ENCODE measurements around the gene EMP3.
"Not testable (repeated sequence)": the region's sequence is repeated elsewhere in the genome, so short reads cannot be mapped to it uniquely, and the experiment has no call there.

EMP3 gene

GRCh38 chr19:48311384-48311783 lies 14.0 kb upstream of the EMP3 start:
- TF ChIP-seq CTCF (IDR thresholded peaks at IDR 0.05; ENCODE audit: low read depth, low read length, missing control alignments): no peak
- no peak overlapping the region for H3K4me3 ChIP-seq (ENCODE audit: low read depth, low read length)
- no peak for DNase-seq (ENCODE audit: low read depth)
- in situ Hi-C loops (cut with HindIII; ENCODE audit: low sequenced_read_pairs): no loop called here

GRCh38 chr19:48315712-48316111 lies 9.6 kb upstream of the EMP3 start:
- no peak overlapping the region for H3K4me3 ChIP-seq (ENCODE audit: low read depth, low read length)
- in situ Hi-C loops (cut with HindIII; ENCODE audit: low sequenced_read_pairs): no loop called here
- no peak for TF ChIP-seq CTCF (IDR thresholded peaks at IDR 0.05; ENCODE audit: low read depth, low read length, missing control alignments)
- DNase-seq (ENCODE audit: low read depth): no peak

GRCh38 chr19:48317708-48317960 lies 7.7 kb upstream of the EMP3 start:
- in situ Hi-C loops (cut with HindIII; ENCODE audit: low sequenced_read_pairs); DNase-seq (ENCODE audit: low read depth); H3K4me3 ChIP-seq (ENCODE audit: low read depth, low read length): not testable (repeated sequence)

- no peak for TF ChIP-seq CTCF (IDR thresholded peaks at IDR 0.05; ENCODE audit: low read depth, low read length, missing control alignments)
- DNase-seq (ENCODE audit: low read depth): no peak
- H3K4me3 ChIP-seq (ENCODE audit: low read depth, low read length): no peak overlapping the region
- in situ Hi-C loops (cut with HindIII; ENCODE audit: low sequenced_read_pairs): no loop called here
These were observed 6.9 kb upstream of the EMP3 start for GRCh38 chr19:48318286-48318987.

GRCh38 chr19:48319647-48320541 lies 5.5 kb upstream of the EMP3 start:
- in situ Hi-C loops (cut with HindIII; ENCODE audit: low sequenced_read_pairs): no loop called here
- peak; percentile 83 for TF ChIP-seq CTCF (IDR thresholded peaks at IDR 0.05; ENCODE audit: low read depth, low read length, missing control alignments)
- H3K4me3 ChIP-seq (ENCODE audit: low read depth, low read length): no peak overlapping the region
- DNase-seq (ENCODE audit: low read depth): peak; percentile 57

- peak overlapping the region; percentile 41 for H3K4me3 ChIP-seq (ENCODE audit: low read depth, low read length)
- no peak for TF ChIP-seq CTCF (IDR thresholded peaks at IDR 0.05; ENCODE audit: low read depth, low read length, missing control alignments)
- DNase-seq (ENCODE audit: low read depth): peak; percentile 66
- in situ Hi-C loops (cut with HindIII; ENCODE audit: low sequenced_read_pairs): no loop called here
These were observed 4.1 kb upstream of the EMP3 start for GRCh38 chr19:48321372-48321621.
